Mucosa of descending colon (tissue), 3 donors: Measurements from ENCODE around the gene RPN1. TPM values are rescaled to one million over a fixed set of nuclear protein-coding genes. Genes with fewer than 3 reads are reported as not detected.

Source experiments
- ATAC-seq: fragments of 200-7000 bp; cut with Tn5 transposase; one replicate; pipeline ENCODE4 v1.9.1; 2020; ENCODE audit warnings: mild to moderate bottlenecking, moderate library complexity
- DNase-seq, 3 donors: peaks; one replicate each; pipeline ENCODE4 v3.0.0-alpha.2; 2020
- H3K36me3 ChIP-seq: fragments of 200-600 bp; one replicate; pipeline ENCODE4 v1.8.0; 2021; ENCODE audit warnings: low read depth, mild to moderate bottlenecking
- H3K4me1 ChIP-seq: fragments of 200-600 bp; one replicate; pipeline ENCODE4 v1.8.0; 2021; ENCODE audit warnings: low read depth, mild to moderate bottlenecking
- H3K4me3 ChIP-seq: fragments of 200-600 bp; one replicate; pipeline ENCODE4 v1.8.0; 2021; ENCODE audit warnings: mild to moderate bottlenecking
- H3K9me3 ChIP-seq: fragments of 200-600 bp; one replicate; pipeline ENCODE4 v1.8.0; 2021; ENCODE audit warnings: mild to moderate bottlenecking
- CTCF ChIP-seq: fragments of 200-600 bp; IDR thresholded peaks from one replicate; pipeline ENCODE4 v1.8.0; 2022; ENCODE audit warnings: antibody characterized with exemption, mild to moderate bottlenecking
- intact Hi-C, 2 donors: fragments of 100-400 bp; cut with DNase I in 1 of 2; cut with micrococcal nuclease in 1 of 2; formaldehyde crosslinking; loops; one replicate each; pipeline versions ENCODE4 v1.11.0 to v1.11.1; 2022; cut with DNase I, micrococcal nuclease
- total RNA-seq, 3 donors: library from RNA; stranded (reverse); fragmentation: NEBNext Ultra II Directional in 2 of 3; extraction: Animal tissue kit (Norgen Biotek cat#: 25700) in 2 of 3; gene quantifications; one replicate each; pipeline versions ENCODE4 v1.2.1 to v1.2.4, GENCODE V29; 2021 to 2023
- donor health status: DM: no; HTN: no; CAD: no; lungs with moderate emphysema.
- donor health status: DM: no; HTN: no; CAD: no.
- donor health status: DM: no; HTN: yes; CAD: no.

Gene RPN1
- total RNA-seq, 3 donors from 2014 or later: 130 to 219 (median 166) TPM

GRCh38 chr3:128585974-128586373 lies 64.6 kb downstream of the RPN1 start:
- H3K36me3 ChIP-seq: no peaks in the 10 kb centered on the region
- H3K9me3 ChIP-seq: no peaks in the 10 kb centered on the region
- intact Hi-C loops: no loop called here
- no peaks in the 10 kb centered on the region for H3K4me1 ChIP-seq
- DNase-seq (no peak), ATAC-seq (no peak)
- TF ChIP-seq CTCF: no peak
- no peak overlapping the region for H3K4me3 ChIP-seq

GRCh38 chr3:128585189-128585588 lies 65.4 kb downstream of the RPN1 start:
- intact Hi-C loops: no loop called here
- no peak for TF ChIP-seq CTCF
- ATAC-seq (no peak), DNase-seq (peak in 1 of 3 donors; percentile 20)
- Histone ChIP-seq H3K36me3 (no peaks in the 10 kb centered on the region), H3K4me1 (no peaks in the 10 kb centered on the region), H3K4me3 (no peak overlapping the region), H3K9me3 (no peaks in the 10 kb centered on the region)

- ATAC-seq: peak; percentile 100
- peak; percentile 43 for TF ChIP-seq CTCF
- Histone ChIP-seq H3K36me3 (no peaks in the 10 kb centered on the region), H3K4me3 (no peak overlapping the region), H3K4me1 (no peaks in the 10 kb centered on the region), H3K9me3 (no peaks in the 10 kb centered on the region)
- peak; percentile 70 to 80 (median 72) for DNase-seq
- intact Hi-C loops: no loop called here
Observed at GRCh38 chr3:128584412-128585020, 66.1 kb downstream of the RPN1 start.

- no peak for TF ChIP-seq CTCF
- no peak for ATAC-seq
- H3K36me3 ChIP-seq: no peaks in the 10 kb centered on the region
- no peak for DNase-seq
- no peaks in the 10 kb centered on the region for H3K4me1 ChIP-seq
- intact Hi-C loops: no loop called here
- no peak overlapping the region for H3K4me3 ChIP-seq
- no peaks in the 10 kb centered on the region for H3K9me3 ChIP-seq
Observed at GRCh38 chr3:128581566-128581965, 69.1 kb downstream of the RPN1 start.

GRCh38 chr3:128579927-128580326 lies 70.7 kb downstream of the RPN1 start:
- no peak for TF ChIP-seq CTCF
- intact Hi-C loops: no loop called here
- DNase-seq: no peak
- H3K4me3 ChIP-seq: no peak overlapping the region
- H3K36me3 ChIP-seq: no peaks in the 10 kb centered on the region
- no peaks in the 10 kb centered on the region for H3K4me1 ChIP-seq
- H3K9me3 ChIP-seq: no peaks in the 10 kb centered on the region
- no peak for ATAC-seq

GRCh38 chr3:128578346-128578745 lies 72.3 kb downstream of the RPN1 start:
- intact Hi-C loops: no loop called here
- no peak for TF ChIP-seq CTCF
- peak in 1 of 3 donors; percentile 19 for DNase-seq

More at GRCh38 chr3:128578346-128578745, 72.3 kb downstream of the RPN1 start:
- Histone ChIP-seq H3K4me1 (no peaks in the 10 kb centered on the region), H3K4me3 (no peak overlapping the region), H3K36me3 (no peaks in the 10 kb centered on the region), H3K9me3 (no peaks in the 10 kb centered on the region)
- no peak for ATAC-seq
